Breast epithelium (tissue), 4 donors: ENCODE measurements around the gene TARP.

ENCODE experiments used
- DNase-seq, 2 donors: peaks; one replicate each; pipeline ENCODE4 v3.0.0-alpha.2; 2019; ENCODE audit warnings: low spot score in 2 of 2
- H3K27ac ChIP-seq, 2 donors: fragments of 200-600 bp; sonication (generic) in 1 of 2; one replicate each; pipeline ENCODE4 v1.5.1; 2016 to 2019; ENCODE audit warnings: mild to moderate bottlenecking in 1 of 2
- H3K27me3 ChIP-seq, 2 donors: fragments of 200-600 bp; sonication (generic) in 1 of 2; one replicate each; pipeline versions ENCODE4 v1.5.1 to v1.6.0; 2017 to 2019; ENCODE audit warnings: control low read depth in 1 of 2, mild to moderate bottlenecking in 1 of 2
- H3K36me3 ChIP-seq: fragments of 200-600 bp; one replicate; pipeline ENCODE4 v1.5.1; 2019
- H3K4me1 ChIP-seq, 2 donors: fragments of 200-600 bp; sonication (generic); one replicate each; pipeline ENCODE4 v1.5.1; 2016 to 2019; ENCODE audit warnings: control low read depth in 1 of 2
- H3K4me3 ChIP-seq, 3 donors: fragments of 200-600 bp; sonication (generic); 1 replicate in 2 of 3; 2 replicates in 1 of 3; pipeline ENCODE4 v1.5.1; 2016 to 2019; ENCODE audit warnings: mild to moderate bottlenecking in 3 of 3, moderate library complexity in 2 of 3
- H3K9me3 ChIP-seq, 2 donors: fragments of 200-600 bp; sonication (generic) in 1 of 2; one replicate each; pipeline ENCODE4 v1.5.1; 2016 to 2019; ENCODE audit warnings: control low read depth in 1 of 2
- CTCF ChIP-seq, 3 donors: fragments of 450-650 bp; IDR thresholded peaks; one replicate each; pipeline ENCODE4 v1.5.1; 2016 to 2017; ENCODE audit warnings: antibody characterized with exemption in 3 of 3, mild to moderate bottlenecking in 3 of 3, moderate library complexity in 3 of 3
- POLR2A ChIP-seq: fragments of 450-650 bp; IDR thresholded peaks from one replicate; pipeline ENCODE4 v1.6.1; 2016; ENCODE audit warnings: antibody characterized with exemption, mild to moderate bottlenecking, moderate library complexity
- POLR2AphosphoS5 ChIP-seq, 3 donors: sonication (generic); formaldehyde crosslinking; IDR thresholded peaks; one replicate each; pipeline ENCODE4 v1.6.1; 2017; ENCODE audit warnings: antibody characterized with exemption in 3 of 3
- intact Hi-C: fragments of 100-400 bp; cut with DNase I; formaldehyde crosslinking; loops from one replicate; pipeline ENCODE4 v1.15.1; 2023; ENCODE audit warnings: low total_unique reads

Gene TARP

DNA sequence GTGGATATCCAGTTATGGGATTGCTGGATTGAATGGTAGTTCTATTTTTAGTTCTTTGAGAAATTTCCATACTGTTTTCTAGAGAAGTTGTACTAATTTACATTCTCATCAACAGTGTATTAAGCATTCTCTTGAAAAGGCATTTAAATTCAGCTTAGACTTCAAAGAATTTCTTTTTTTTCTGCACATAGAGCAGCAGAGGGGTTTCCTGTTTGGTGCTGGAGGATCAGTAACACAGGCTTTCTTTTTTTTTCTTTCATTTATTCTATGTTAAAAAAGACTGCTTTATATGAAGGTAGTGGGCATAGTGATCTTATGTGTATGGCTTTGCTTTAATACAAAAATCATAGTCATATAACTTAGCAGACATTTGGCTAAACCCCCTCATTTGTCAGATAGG lies 47.6 kb upstream of the TARP start:
- no peak overlapping the region for H3K4me3 ChIP-seq
- no peak for DNase-seq
- H3K4me1 ChIP-seq: no peaks in the 10 kb centered on the region
- TF ChIP-seq CTCF (IDR thresholded peaks at IDR 0.05) (no peak), POLR2AphosphoS5 (IDR thresholded peaks at IDR 0.05) (no peak), POLR2A (no peak)
- intact Hi-C loops: no loop called here
- H3K27me3 ChIP-seq: no peaks in the 10 kb centered on the region
- no peak overlapping the region for H3K27ac ChIP-seq
- no peaks in the 10 kb centered on the region for H3K9me3 ChIP-seq
- no peaks in the 10 kb centered on the region for H3K36me3 ChIP-seq

DNA sequence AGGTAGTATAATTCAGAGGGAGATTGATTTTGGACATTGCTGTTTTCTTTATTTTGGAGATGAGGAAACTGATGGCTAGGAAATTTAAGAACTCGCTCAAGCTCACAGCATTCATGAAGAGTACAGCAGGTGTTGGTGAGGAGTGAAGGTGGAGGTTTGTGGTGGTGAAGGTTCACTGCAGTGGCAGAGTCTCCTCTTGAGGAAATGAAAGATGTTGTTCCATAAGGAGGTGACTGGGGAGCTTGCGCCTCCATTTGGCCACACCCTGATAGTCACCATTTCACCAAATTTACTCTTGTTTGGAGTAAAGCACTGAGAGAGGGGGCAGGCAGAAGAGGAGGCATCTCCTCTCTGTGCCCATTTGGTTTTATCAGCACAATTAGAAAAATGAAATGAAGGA lies 46.4 kb upstream of the TARP start:
- no peak for TF ChIP-seq POLR2A
- TF ChIP-seq CTCF (IDR thresholded peaks at IDR 0.05): no peak
- no peak for TF ChIP-seq POLR2AphosphoS5 (IDR thresholded peaks at IDR 0.05)
- Histone ChIP-seq H3K27ac (no peak overlapping the region), H3K4me3 (no peak overlapping the region), H3K27me3 (no peaks in the 10 kb centered on the region), H3K4me1 (no peaks in the 10 kb centered on the region), H3K9me3 (no peaks in the 10 kb centered on the region), H3K36me3 (no peaks in the 10 kb centered on the region)
- no peak for DNase-seq
- intact Hi-C loops: no loop called here

GRCh38 chr7:38318803-38319416 lies 45.5 kb upstream of the TARP start:
- Histone ChIP-seq H3K4me3 (no peak overlapping the region), H3K4me1 (no peaks in the 10 kb centered on the region), H3K27me3 (no peaks in the 10 kb centered on the region), H3K9me3 (no peaks in the 10 kb centered on the region), H3K27ac (no peak overlapping the region), H3K36me3 (no peaks in the 10 kb centered on the region)
- DNase-seq: no peak
- intact Hi-C loops: no loop called here
- TF ChIP-seq CTCF (IDR thresholded peaks at IDR 0.05) (peak in 1 of 3 donors; percentile 38), POLR2AphosphoS5 (IDR thresholded peaks at IDR 0.05) (no peak)

GRCh38 chr7:38318241-38318640 lies 44.8 kb upstream of the TARP start:
- H3K27ac ChIP-seq: no peak overlapping the region
- no peak overlapping the region for H3K4me3 ChIP-seq
- no peaks in the 10 kb centered on the region for H3K36me3 ChIP-seq
- intact Hi-C loops: no loop called here
- no peaks in the 10 kb centered on the region for H3K9me3 ChIP-seq
- DNase-seq: no peak
- TF ChIP-seq POLR2AphosphoS5 (IDR thresholded peaks at IDR 0.05) (no peak), POLR2A (no peak), CTCF (IDR thresholded peaks at IDR 0.05) (no peak)
- no peaks in the 10 kb centered on the region for H3K27me3 ChIP-seq
- no peaks in the 10 kb centered on the region for H3K4me1 ChIP-seq

DNA sequence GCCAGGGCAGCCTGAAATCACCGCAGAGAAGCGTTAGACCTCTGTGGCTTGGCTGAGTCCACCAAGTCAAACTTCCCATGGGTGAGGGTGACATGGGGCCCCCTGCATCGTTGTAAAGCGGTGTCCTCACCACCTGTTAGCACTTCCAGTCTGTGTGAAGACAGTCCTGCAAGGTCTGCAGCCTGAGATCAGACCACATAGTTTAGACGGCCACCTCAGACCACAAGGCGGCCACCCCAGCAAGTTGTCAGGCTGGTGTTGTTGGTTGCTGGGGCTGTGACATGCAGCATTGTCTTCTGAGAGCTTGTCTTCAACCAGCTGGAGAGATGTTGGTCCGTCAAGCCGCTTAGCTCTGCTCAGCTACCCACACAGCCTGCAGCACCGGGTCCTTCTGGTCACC lies 44.1 kb upstream of the TARP start:
- no peak for TF ChIP-seq POLR2AphosphoS5 (IDR thresholded peaks at IDR 0.05)
- TF ChIP-seq CTCF (IDR thresholded peaks at IDR 0.05): no peak
- no peak for TF ChIP-seq POLR2A
- H3K9me3 ChIP-seq: no peaks in the 10 kb centered on the region
- H3K4me1 ChIP-seq: no peaks in the 10 kb centered on the region
- no peaks in the 10 kb centered on the region for H3K36me3 ChIP-seq
- intact Hi-C loops: no loop called here
- H3K4me3 ChIP-seq: no peak overlapping the region
- no peak overlapping the region for H3K27ac ChIP-seq
- DNase-seq: no peak
- no peaks in the 10 kb centered on the region for H3K27me3 ChIP-seq
